GM10266 (cell line): ENCODE data around the gene LMOD1.

Source experiments
- DNase-seq: peaks from one replicate; pipeline ENCODE4 v3.0.0; 2012; ENCODE audit errors: extremely low spot score
- CTCF ChIP-seq: IDR thresholded peaks from 2 replicates; pipeline ENCODE4 v1.5.1; 2012; ENCODE audit warnings: mild to moderate bottlenecking, low read depth; ENCODE audit not compliant: control insufficient read depth, insufficient read depth; ENCODE audit errors: missing control alignments

The LMOD1 gene

GRCh38 chr1:201914456-201915235 lies 31.7 kb downstream of the LMOD1 start:
- DNase-seq: no peak
- TF ChIP-seq CTCF: no peak

- no peak for DNase-seq
- no peak for TF ChIP-seq CTCF
Observed at GRCh38 chr1:201912832-201913231, 33.5 kb downstream of the LMOD1 start.

GRCh38 chr1:201911826-201912571 lies 34.3 kb downstream of the LMOD1 start:
- DNase-seq: no peak
- no peak for TF ChIP-seq CTCF

GRCh38 chr1:201907621-201908020 lies 38.7 kb downstream of the LMOD1 start:
- TF ChIP-seq CTCF: no peak
- DNase-seq: no peak

- TF ChIP-seq CTCF: no peak
- DNase-seq: no peak
Observed at GRCh38 chr1:201906336-201906735, 40.0 kb downstream of the LMOD1 start.

GRCh38 chr1:201905234-201905890 lies 41.0 kb downstream of the LMOD1 start:
- DNase-seq: no peak

More at GRCh38 chr1:201905234-201905890, 41.0 kb downstream of the LMOD1 start:
- TF ChIP-seq CTCF: no peak
